CD4-positive, alpha-beta T cell treated with Interleukin-15 for 1 hour (primary cell): ENCODE results near the gene ARHGEF12.

Experiments
- DNase-seq: peaks from one replicate; pipeline ENCODE4 v3.0.0-alpha.2; 2020

Gene ARHGEF12

DNA sequence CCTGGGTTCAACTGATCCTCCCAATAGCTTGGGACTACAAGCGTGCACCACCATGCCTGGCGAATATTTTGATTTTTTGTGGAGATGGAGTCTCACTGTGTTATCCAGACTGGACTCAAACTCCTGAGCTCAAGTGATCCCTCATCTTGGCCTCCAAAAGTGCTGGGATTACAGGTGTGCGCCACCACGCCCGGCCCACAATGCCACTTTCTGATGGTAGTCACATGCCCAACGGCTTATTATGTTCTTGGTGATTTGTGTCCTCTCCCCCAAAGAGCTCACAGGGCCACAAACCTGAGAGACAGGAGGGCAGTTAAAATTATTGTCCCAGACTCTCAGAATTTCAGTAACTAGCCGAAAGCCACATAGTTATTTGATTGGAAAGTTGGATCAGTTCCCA is 185.0 kb downstream of the ARHGEF12 start:
- no peak for DNase-seq

DNA sequence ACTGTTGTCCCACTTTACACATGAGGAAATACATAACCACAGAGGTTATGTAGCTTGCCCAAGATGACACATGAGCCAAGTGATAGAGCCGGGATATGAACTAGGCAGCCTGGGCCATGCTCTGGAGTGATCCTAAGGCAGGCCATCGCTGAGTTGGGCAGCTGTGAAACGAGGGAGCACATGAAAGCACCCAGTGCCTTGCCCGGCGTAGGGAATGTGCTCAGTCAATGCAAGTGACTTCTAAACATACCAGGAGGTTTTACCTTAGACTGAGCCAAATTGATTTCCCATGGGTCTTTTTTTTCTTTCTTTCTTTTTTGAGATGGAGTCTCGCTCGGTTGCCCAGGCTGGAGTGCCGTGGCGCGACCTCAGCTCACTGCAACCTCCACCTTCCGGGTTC is 185.8 kb downstream of the ARHGEF12 start:
- no peak for DNase-seq

DNA sequence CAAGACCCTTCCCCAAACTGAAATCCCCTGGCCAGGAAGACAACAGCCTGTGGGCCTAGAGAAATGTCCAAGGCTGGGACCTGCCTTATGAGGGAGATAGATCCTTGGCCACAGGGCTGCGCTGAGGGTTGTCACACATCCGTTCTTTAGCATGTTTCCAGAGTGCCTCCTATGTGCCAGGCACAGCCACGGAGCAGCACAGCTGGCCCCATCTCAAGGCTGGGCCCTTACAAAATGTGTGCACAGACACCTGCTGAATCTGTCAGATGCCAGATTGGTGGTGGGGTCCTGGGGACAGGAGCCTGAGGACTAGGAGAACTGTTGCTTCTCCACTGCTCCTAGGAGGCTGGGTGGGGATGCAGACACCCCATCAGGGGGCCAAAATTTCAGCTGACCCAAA is 186.5 kb downstream of the ARHGEF12 start:
- DNase-seq: no peak

DNA sequence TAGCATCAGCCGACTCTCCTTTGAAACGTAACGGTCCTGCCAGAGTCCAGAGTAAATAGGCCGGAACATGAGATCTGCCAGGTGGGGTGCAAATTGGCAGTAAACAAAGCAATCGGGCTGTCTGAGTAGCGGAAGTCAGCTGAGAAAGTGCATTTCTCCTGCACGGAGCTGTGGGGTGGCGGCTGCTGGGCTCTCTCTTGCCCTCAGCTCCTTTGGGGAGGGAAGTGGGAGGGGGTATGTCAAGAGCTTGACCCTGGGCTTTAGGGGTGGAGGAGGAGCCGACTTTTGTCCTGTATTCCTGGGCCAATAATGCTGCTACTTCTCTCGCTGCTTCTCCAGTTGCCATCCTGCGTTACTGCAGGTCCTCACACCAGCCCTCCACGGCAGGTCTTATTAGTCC is 187.0 kb downstream of the ARHGEF12 start:
- no peak for DNase-seq

DNA sequence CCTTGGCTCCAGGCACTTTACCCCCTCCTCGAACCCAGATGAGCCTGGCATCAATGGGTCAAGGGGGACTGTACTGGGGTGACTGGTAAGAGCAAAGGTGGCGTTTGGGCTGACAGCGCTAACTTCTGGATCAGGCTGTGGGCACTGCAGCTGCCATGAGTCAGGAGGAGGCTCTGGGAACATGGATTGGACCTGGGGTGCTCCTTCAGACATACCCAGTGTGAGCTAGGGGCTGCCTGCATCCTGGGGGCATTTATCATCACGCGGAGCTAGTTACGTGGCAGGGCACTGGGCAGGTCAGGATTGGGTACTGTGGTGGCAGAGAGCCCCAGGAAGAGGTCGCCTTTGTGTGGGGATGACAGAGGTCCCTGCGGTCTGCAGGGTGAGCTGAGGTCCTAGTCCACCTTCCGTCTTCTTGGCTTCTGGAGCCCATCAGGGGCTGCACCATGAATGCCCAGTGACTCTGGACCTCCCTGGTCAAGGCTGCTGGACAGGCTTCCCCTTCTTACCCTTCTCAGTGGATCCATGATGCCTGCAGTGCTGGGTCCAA is 188.4 kb downstream of the ARHGEF12 start:
- DNase-seq: no peak

DNA sequence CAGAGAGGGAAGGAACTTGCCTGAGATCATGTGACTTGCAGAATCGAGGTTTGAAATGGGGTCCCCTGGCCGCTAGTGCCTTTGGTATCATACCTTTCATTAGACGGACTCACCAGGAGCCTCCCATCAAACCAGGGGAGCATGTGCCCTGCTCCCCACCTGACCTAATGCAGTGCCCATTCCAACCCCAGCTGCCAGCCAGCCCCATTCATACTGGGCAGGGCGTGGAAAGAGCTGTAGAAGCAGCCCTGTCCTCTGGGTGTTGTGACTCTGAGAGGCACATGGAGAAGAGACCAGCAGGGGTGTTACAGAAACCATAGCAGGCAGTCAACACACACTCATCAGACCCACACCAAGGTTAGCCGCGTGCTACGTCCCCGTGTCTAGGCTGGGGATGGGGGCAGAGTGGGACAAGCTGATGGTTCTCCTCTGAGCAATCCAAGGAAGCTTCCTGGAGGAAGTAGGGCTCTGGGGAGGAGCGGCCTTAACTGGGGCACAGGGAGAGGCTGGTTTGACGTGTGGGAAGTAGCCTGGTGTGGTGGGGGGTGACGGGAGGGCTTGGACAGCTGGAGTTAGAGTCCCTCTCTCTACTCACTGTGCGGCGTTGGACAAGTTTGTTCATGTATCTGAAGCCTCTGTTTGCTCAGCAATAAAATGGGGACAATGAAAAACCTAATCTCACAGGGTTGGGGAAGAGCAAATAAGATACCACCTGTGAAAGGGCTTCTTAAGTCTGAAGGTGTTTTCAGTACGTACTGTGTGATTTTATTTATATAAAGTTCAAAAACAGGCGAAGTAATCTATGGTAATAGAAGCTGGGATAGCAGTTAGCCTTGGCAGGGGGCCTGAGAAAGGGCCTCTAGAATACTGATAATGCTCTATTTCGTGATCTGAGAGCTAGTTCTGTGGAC is 189.3 kb downstream of the ARHGEF12 start:
- DNase-seq: no peak

DNA sequence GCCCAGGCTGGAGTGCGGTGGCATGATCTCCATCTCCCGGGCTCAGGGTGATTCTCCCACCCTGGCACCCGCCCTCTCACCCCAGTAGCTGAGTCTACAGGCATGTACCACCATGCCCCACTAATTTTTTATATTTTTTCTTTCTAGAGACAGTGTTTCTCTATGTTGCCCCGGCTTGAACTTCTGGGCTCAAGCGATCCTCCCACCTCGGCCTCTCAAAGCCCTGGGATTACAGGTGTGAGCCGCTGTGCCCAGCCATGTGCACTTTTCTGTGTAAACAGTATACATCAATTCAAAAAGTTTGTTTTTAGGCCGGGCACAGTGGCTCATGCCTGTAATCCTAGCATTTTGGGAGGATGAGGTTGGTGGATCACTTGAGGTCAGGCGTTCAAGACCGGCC is 190.0 kb downstream of the ARHGEF12 start:
- no peak for DNase-seq

DNA sequence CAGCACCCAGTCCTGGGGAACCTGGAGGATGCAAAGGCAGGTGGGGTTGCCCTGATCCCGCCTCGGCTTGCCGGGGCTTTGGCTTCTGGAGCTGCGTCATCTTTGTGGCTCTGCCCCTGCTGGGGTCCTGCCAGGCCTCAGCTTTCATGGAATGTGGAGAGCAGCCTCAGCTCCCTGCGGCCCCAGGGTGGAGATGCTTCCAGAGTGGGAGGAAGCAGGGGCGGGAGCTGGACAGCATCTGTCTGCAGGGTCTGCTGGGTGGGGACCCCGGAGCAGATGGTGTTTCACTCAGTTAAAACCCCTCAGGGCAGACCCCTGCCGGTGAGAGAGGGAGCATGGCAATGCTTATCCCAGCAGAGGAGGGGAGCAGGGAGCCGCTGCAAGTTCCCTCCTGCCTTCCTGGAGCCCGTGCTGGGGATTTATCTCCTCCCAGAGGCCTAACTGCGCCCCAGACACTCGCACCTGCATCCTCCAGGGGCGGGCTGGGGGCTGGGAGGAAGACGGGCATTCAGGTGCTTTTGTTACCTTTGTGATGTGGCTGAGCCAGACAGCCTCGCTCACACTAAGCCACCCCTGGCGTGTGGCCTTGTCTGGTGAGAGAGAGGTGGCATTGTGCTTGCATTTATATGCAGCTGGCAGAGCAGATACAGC is 191.0 kb downstream of the ARHGEF12 start:
- no peak for DNase-seq

DNA sequence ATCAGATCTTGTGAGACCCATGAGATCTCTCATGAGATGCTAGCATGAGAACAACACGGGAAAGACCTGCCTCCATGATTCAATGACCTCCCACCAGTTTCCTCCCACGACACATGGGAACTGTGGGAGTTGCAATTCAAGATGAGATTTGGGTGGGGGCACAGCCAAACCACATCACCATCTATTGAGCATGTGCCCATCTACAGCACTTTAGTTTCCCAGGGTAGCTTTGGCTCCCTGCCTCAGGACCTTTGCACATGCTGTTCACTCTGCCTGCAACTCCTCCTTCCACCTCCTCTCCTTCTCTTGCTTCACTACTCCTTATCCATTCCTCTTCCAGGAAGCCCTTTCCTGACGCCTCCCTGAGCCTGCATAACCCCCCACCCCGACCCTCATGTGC is 192.5 kb downstream of the ARHGEF12 start:
- no peak for DNase-seq

DNA sequence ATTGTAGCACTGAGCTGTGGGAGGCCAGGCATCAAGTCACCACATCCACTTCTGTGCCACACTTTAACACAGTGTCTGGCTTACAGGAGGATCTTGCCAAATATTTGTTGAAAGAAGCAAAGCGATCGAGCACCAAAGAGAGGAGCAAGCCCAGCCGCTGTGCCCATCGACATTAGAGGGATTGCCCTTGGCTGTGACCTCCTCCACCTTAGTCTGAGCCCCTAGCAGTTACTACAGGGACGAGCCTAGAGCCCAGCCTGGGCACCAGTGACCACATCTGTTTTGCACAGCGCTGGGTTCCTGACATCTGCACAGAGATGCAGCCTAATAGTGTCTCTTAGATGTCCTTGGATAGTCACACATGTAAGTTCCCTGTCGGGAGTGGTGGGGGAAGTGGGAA is 193.0 kb downstream of the ARHGEF12 start:
- DNase-seq: no peak

DNA sequence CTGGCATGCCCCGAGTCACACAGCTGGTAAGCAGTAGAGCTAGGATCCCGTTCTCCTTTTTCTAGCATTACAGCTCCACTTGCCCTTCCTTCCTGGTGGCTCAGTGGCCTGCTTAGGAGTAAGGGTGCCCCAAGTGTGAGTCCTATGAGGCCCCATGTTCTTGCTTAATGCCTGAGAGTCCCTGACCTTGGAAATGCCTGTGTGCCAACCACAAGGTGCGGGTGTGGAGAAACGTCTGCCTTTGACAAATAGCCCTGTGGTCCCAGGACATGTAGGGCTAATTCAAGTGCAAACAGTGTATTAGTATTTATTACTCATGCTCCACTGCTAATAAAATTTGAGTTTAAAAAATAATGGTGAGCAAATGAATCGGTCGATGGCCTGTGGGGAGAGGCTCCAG is 193.7 kb downstream of the ARHGEF12 start:
- DNase-seq: no peak

DNA sequence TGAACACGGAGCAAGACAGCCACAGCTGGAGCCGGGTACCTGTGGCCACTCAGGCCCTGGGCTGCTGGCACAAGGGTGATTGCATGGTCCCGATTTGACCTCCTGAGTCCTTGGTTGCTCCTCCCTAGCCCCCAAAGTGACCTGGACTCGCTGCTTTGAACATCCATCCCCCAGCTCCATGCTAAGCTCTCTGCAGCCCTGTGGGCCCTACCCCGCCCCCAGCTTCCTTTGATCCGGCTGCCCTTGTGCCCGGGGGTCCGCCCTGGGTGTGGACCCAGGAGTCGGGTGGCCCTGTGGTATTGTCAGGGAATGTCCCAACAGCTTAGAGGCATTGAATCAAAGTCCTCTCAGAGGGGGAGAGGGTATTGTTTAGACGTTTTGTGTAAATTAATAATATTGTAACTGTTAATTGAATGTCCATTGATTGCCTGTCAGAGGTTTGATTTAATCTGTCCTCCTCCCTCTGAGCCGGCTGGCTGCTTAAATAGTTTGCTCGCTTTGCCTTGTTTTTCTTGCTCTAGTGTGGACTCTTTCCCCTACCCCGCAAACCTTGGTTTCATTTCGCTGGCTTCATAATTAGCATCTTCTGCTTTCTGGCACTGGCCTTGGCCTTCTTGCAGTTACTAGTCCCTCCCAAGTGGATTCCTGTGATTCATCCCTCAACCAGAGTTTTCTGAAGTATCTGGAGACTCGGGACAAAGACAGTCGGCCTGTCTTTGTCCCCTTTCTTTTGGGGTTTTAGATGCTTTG is 196.0 kb downstream of the ARHGEF12 start:
- no peak for DNase-seq

DNA sequence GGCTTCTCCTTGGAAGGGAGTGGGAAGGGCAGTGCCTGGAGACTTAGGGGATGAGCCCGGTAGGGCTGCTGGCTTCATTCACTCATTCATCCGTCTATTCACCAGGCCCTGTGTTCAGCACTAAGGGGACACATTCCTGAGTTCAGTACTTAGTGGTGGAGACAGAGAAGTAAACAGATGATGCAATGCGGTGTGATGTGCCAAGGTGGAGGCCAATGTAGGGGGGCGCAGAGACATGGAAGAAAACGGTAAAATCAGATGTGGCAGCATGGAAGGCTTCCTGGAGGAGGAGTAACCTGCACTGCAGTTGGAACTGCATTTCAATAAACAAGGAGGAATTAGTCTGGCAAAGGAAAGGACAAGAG is 196.6 kb downstream of the ARHGEF12 start:
- no peak for DNase-seq

DNA sequence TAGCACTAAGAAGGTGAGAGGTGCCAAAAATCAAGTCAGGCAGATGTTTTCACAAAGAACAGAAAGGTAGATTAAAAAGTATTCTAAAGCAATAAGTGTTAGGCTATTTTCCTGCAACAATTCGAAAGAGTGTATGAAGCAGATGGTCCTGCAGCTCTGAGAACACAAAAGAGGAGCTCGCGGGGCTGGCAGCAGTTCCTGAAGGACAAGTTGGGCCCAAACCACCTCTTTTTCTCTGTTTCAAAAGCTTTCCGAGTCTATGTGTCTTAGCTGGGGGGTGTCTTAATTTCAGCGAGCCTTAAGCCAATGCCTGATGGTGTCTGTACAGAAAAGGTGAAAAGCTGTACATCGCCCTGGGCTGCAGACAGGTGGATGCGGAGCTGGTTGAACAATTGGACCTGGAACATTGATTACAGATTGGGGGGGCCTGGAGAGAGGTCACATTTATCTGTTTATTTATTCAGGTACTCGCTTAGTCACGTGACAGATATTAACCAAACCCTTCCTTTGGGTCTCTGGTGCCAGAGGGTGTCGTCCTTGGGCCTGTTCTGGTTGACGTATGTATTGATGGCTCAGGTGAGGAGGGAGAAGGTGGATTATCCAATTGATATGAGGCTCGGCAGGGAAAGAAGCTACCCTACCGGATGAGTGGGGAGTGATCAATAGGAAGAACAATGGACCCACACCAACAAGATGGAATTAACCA is 200.0 kb downstream of the ARHGEF12 start:
- DNase-seq: no peak

DNA sequence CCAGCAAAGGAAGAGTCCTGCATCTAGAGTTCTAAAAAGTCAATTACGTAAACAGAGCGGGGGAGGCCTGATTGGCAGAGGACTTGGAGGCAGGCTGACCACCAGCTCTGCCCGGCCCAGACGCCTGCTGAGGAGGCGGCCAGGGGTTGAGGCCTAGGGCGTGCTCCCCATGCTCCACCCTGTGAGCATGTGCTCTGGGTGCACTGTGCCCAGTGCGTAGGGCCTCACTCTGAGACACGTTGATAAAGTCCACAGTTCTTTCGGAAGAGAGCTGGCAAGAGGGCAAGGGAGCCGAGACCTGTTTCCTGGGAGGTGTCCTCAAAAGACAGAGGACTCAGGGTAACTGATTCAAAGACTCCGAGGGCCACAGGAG is 200.6 kb downstream of the ARHGEF12 start:
- DNase-seq: no peak

DNA sequence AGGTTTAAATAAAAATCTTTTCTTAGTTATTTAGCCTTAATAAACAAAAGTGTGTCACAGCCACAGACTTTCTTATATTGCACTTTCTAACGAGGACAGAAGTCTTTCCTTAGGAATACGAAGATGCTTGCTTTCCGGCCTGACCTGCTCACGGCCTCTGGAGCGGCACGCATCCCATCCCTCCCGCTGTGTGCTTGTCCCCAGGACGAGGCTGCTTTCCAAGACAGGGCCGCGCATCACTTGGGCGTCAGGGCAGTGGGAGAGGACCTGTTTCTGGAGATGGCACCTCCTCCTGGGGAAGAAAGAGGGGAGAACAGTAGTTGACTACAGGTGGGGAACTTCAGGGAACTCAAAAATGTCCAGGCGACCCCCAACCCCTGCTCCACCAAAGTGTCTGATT is 201.8 kb downstream of the ARHGEF12 start:
- DNase-seq: no peak

DNA sequence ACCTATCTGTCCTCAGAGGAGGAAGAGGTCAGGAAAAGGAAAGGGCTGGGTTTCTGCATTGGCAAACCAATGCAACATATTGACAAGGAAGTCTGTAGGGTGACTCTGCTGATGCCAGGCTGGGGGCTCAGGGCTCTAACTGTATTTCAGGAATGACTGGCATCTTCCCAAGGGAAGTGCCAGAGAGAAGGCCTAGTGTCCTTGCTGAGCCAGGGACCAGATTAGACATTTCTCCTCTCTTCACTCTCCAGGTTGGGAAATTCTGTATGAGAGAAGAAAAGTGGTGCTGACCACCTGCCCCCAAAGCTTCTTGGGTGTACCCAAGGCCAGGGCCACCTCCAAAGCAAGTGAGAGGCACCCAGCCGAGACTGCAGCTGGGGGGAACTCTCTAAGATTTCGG is 202.5 kb downstream of the ARHGEF12 start:
- DNase-seq: no peak
